HL-60 (cell line): ENCODE results near the gene EBNA1BP2.

ENCODE experiments used
- CTCF ChIP-seq: IDR thresholded peaks from one replicate; pipeline ENCODE4 v1.5.1; 2011; ENCODE audit warnings: low read length, control low read depth, inconsistent platforms; ENCODE audit not compliant: insufficient read depth
- GABPA ChIP-seq: IDR thresholded peaks from 2 replicates; pipeline ENCODE4 v1.6.1; 2012; ENCODE audit warnings: low read depth
- SPI1 ChIP-seq: IDR thresholded peaks from 2 replicates; pipeline ENCODE4 v1.6.1; 2012; ENCODE audit warnings: low read depth, mild to moderate bottlenecking, borderline replicate concordance

GRCh38 chr1:43184388-43184787 is 12.3 kb upstream of the EBNA1BP2 start:
- TF ChIP-seq SPI1 (no peak), CTCF (no peak), GABPA (no peak)
